ENCODE results near the gene SPG7. TPM values are rescaled to one million over a fixed set of nuclear protein-coding genes. Genes with fewer than 3 reads are reported as not detected.

Gene SPG7
- polyA plus RNA-seq, 1 donor from 2014 or later, result 216 TPM

- Histone ChIP-seq H3K79me2 (replicated peaks; ENCODE audit: insufficient read depth, low read length) (peaks cover 6% of the 10 kb centered on the region), H3K9me3 (ENCODE audit: low read length) (no peaks in the 10 kb centered on the region), H3K9ac (ENCODE audit: low read length) (no peak overlapping the region), H4K20me1 (ENCODE audit: insufficient read depth) (peaks cover 3% of the 10 kb centered on the region), H3K36me3 (ENCODE audit: insufficient read depth, low read length) (no peaks in the 10 kb centered on the region), H3K4me2 (ENCODE audit: low read length) (no peak overlapping the region), H3K27ac (ENCODE audit: low read length) (no peak overlapping the region), H3K27me3 (ENCODE audit: insufficient read depth, low read depth, low read length) (no peaks in the 10 kb centered on the region), H3K4me3 (ENCODE audit: low read length) (no peak overlapping the region), H3K9me2 (ENCODE audit: insufficient read depth, low read length) (no peaks in the 10 kb centered on the region), H3F3A (ENCODE audit: insufficient read depth, low read length, poor library complexity, severe bottlenecking) (no peaks in the 10 kb centered on the region), H2AFZ (ENCODE audit: low read depth, low read length) (no peak overlapping the region)
- no peak for TF ChIP-seq SMC3 (conservative IDR thresholded peaks at IDR 0.05; ENCODE audit: poor library complexity)
- no peak for TF ChIP-seq TAF1 (IDR thresholded peaks at IDR 0.05; ENCODE audit: low read depth)
- no peak for TF ChIP-seq RAD21 (conservative IDR thresholded peaks at IDR 0.05)
- no peak for TF ChIP-seq EZH2 (IDR thresholded peaks at IDR 0.05; ENCODE audit: borderline replicate concordance, insufficient read depth, low read length, poor library complexity, severe bottlenecking)
- no peak for TF ChIP-seq MXI1 (conservative IDR thresholded peaks at IDR 0.05; ENCODE audit: poor library complexity, severe bottlenecking)
- no peak for TF ChIP-seq EP300 (conservative IDR thresholded peaks at IDR 0.05; ENCODE audit: poor library complexity, severe bottlenecking)
- TF ChIP-seq CTCF (IDR thresholded peaks at IDR 0.05; ENCODE audit: poor library complexity, severe bottlenecking), result no peak
- no peak for TF ChIP-seq REST (IDR thresholded peaks at IDR 0.05; ENCODE audit: borderline replicate concordance)
- TF ChIP-seq POLR2AphosphoS5 (IDR thresholded peaks at IDR 0.05), result no peak
These were observed 56.5 kb downstream of the SPG7 start for GRCh38 chr16:89564476-89565255.

- Histone ChIP-seq H3K4me3 (ENCODE audit: low read length) (no peak overlapping the region), H3K27ac (ENCODE audit: low read length) (no peak overlapping the region), H3K4me2 (ENCODE audit: low read length) (no peak overlapping the region), H3K9me3 (ENCODE audit: low read length) (no peaks in the 10 kb centered on the region), H3F3A (ENCODE audit: insufficient read depth, low read length, poor library complexity, severe bottlenecking) (no peaks in the 10 kb centered on the region), H4K20me1 (ENCODE audit: insufficient read depth) (peaks cover 3% of the 10 kb centered on the region), H3K79me2 (replicated peaks; ENCODE audit: insufficient read depth, low read length) (peaks cover 6% of the 10 kb centered on the region), H3K9me2 (ENCODE audit: insufficient read depth, low read length) (no peaks in the 10 kb centered on the region), H3K36me3 (ENCODE audit: insufficient read depth, low read length) (no peaks in the 10 kb centered on the region), H3K9ac (ENCODE audit: low read length) (no peak overlapping the region), H3K27me3 (ENCODE audit: insufficient read depth, low read depth, low read length) (no peaks in the 10 kb centered on the region), H2AFZ (ENCODE audit: low read depth, low read length) (no peak overlapping the region)
- no peak for TF ChIP-seq TAF1 (IDR thresholded peaks at IDR 0.05; ENCODE audit: low read depth)
- TF ChIP-seq EZH2 (IDR thresholded peaks at IDR 0.05; ENCODE audit: borderline replicate concordance, insufficient read depth, low read length, poor library complexity, severe bottlenecking), result no peak
- no peak for TF ChIP-seq EP300 (conservative IDR thresholded peaks at IDR 0.05; ENCODE audit: poor library complexity, severe bottlenecking)
- no peak for TF ChIP-seq RAD21 (conservative IDR thresholded peaks at IDR 0.05)
- no peak for TF ChIP-seq POLR2AphosphoS5 (IDR thresholded peaks at IDR 0.05)
- no peak for TF ChIP-seq SMC3 (conservative IDR thresholded peaks at IDR 0.05; ENCODE audit: poor library complexity)
- no peak for TF ChIP-seq MXI1 (conservative IDR thresholded peaks at IDR 0.05; ENCODE audit: poor library complexity, severe bottlenecking)
- TF ChIP-seq CTCF (IDR thresholded peaks at IDR 0.05; ENCODE audit: poor library complexity, severe bottlenecking), result no peak
- TF ChIP-seq REST (IDR thresholded peaks at IDR 0.05; ENCODE audit: borderline replicate concordance), result no peak
These were observed 57.0 kb downstream of the SPG7 start for GRCh38 chr16:89565256-89565505.

Data from neural cell (in vitro differentiated cells).